ENCODE results near the gene AHCYL2.

DNA sequence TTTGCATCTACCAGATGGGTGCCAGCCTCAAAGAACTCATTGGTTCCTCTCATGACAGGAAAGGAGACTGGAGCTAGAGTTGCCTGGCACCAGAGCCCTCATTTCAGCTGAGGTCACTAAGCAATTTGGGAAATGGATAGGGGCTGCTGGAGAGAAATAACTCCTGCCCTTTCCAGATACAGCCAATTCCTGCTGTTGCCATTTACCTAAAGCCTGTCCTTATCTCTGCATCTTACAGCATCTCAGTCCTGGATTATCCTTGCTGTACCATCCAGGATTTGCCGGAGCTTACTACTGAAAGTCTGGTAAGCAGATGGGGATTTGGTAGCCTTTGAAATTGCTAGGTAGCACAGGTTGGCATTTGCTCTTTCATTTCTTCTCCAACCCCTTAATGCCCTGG lies 245.6 kb downstream of the AHCYL2 start:
- TF ChIP-seq EP300 (IDR thresholded peaks at IDR 0.05), result no peak
- TF ChIP-seq CTCF (IDR thresholded peaks at IDR 0.05), result no peak

Data from ovary (tissue), 3 donors.